SK-N-SH (cell line): ENCODE data around the gene DBNDD2. TPM values are rescaled to one million over a fixed set of nuclear protein-coding genes. Genes with fewer than 3 reads are reported as not detected.

Experiments used
- CTCF ChIA-PET: fragments of 300-600, 350-600 bp; formaldehyde crosslinking; extraction: SDS; loops from one replicate; lab custom pipeline; 2021; lab: Yijun Ruan, JAX
- POLR2A ChIA-PET: fragments of 350-600 bp; sonication (Branson Sonifier 250); formaldehyde crosslinking; extraction: SDS; loops from one replicate; lab custom pipeline; 2020; ENCODE audit warnings: antibody characterized with exemption, inconsistent platforms; lab: Yijun Ruan, JAX
- DNase-seq: peaks from one replicate; pipeline ENCODE4 v3.0.0; 2012
- H2AFZ ChIP-seq: fragments of 200-600 bp; sonication (generic); 2 replicates; pipeline ENCODE4 v1.8.1; 2016; ENCODE audit warnings: antibody characterized with exemption, mild to moderate bottlenecking, low read depth
- H3F3A ChIP-seq: fragments of 200-600 bp; sonication (generic); replicated peaks from 2 replicates; pipeline ENCODE3; 2016; ENCODE audit warnings: antibody characterized with exemption, mild to moderate bottlenecking; ENCODE audit not compliant: insufficient read depth
- H3K27ac ChIP-seq, 2 experiments: fragments of 200-500 bp in 1 of 2; fragments of 200-600 bp in 1 of 2; sonication (Bioruptor generic) in 1 of 2; sonication (generic), shearing (Covaris generic) in 1 of 2; 2 replicates each; pipeline versions ENCODE4 v1.5.1 to v1.6.1; 2014 to 2016; ENCODE audit warnings: low read depth in 2 of 2, inconsistent platforms in 1 of 2, low read length in 1 of 2, mild to moderate bottlenecking in 1 of 2, mixed read lengths in 1 of 2
- H3K27me3 ChIP-seq: fragments of 200-600 bp; sonication (generic), shearing (Covaris generic); 2 replicates; pipeline ENCODE4 v1.6.1; 2016; ENCODE audit warnings: mixed run types; ENCODE audit not compliant: insufficient read depth
- H3K36me3 ChIP-seq, 2 experiments: fragments of 200-500 bp in 1 of 2; fragments of 200-600 bp in 1 of 2; sonication (Bioruptor generic) in 1 of 2; sonication (generic) in 1 of 2; replicated peaks in 1 of 2; 2 replicates each; pipeline versions ENCODE3 to v1.5.1; 2014 to 2016; ENCODE audit warnings: low read length in 1 of 2, mild to moderate bottlenecking in 1 of 2; ENCODE audit not compliant: insufficient read depth in 2 of 2, control insufficient read depth in 1 of 2
- H3K4me1 ChIP-seq, 2 experiments: fragments of 200-500 bp in 1 of 2; fragments of 200-600 bp in 1 of 2; sonication (Bioruptor generic) in 1 of 2; sonication (generic), shearing (Covaris generic) in 1 of 2; 2 replicates each; pipeline versions ENCODE4 v1.5.1 to v1.6.1; 2014 to 2016; ENCODE audit warnings: low read depth in 1 of 2, low read length in 1 of 2, mixed run types in 1 of 2; ENCODE audit not compliant: insufficient read depth in 2 of 2, control insufficient read depth in 1 of 2
- H3K4me2 ChIP-seq: fragments of 200-600 bp; sonication (generic), shearing (Covaris generic); 2 replicates; pipeline ENCODE4 v1.6.1; 2017; ENCODE audit warnings: mixed run types
- H3K4me3 ChIP-seq, 2 experiments: fragments of 200-500 bp in 1 of 2; fragments of 200-600 bp in 1 of 2; sonication (Bioruptor generic) in 1 of 2; sonication (generic), shearing (Covaris generic) in 1 of 2; 2 replicates each; pipeline versions ENCODE4 v1.5.1 to v1.8.1; 2014 to 2016; ENCODE audit warnings: low read depth in 2 of 2, inconsistent platforms in 1 of 2, low read length in 1 of 2, mild to moderate bottlenecking in 1 of 2, mixed read lengths in 1 of 2, moderate library complexity in 1 of 2
- H3K79me2 ChIP-seq: fragments of 200-600 bp; sonication (generic); 2 replicates; pipeline ENCODE4 v1.8.1; 2017; ENCODE audit warnings: mild to moderate bottlenecking; ENCODE audit not compliant: insufficient read depth
- H3K9ac ChIP-seq: fragments of 200-600 bp; sonication (generic); 2 replicates; pipeline ENCODE4 v1.6.1; 2017; ENCODE audit warnings: mixed run types
- H3K9me2 ChIP-seq: fragments of 200-600 bp; sonication (generic); 2 replicates; pipeline ENCODE4 v1.6.1; 2017; ENCODE audit warnings: mixed run types
- H3K9me3 ChIP-seq: fragments of 200-600 bp; sonication (generic); 2 replicates; pipeline ENCODE4 v1.6.1; 2017; ENCODE audit warnings: mixed run types, mild to moderate bottlenecking, moderate library complexity
- H4K20me1 ChIP-seq: fragments of 200-600 bp; sonication (generic); 2 replicates; pipeline ENCODE4 v1.6.1; 2017; ENCODE audit warnings: mild to moderate bottlenecking, mixed run types; ENCODE audit not compliant: insufficient read depth
- CHD2 ChIP-seq: fragments of 150-350 bp; IDR thresholded peaks from 2 replicates; pipeline ENCODE4 v1.6.1; 2018; ENCODE audit warnings: low read length; ENCODE audit not compliant: partially characterized antibody
- CTCF ChIP-seq: fragments of 200-600 bp; sonication (generic); IDR thresholded peaks from 2 replicates; pipeline ENCODE4 v1.6.1; 2017; ENCODE audit warnings: antibody characterized with exemption, mild to moderate bottlenecking, moderate library complexity
- ELF1 ChIP-seq: IDR thresholded peaks from 2 replicates; pipeline ENCODE4 v1.4.0; 2012
- EZH2phosphoT487 ChIP-seq: fragments of 200-600 bp; sonication (generic); IDR thresholded peaks from 2 replicates; pipeline ENCODE4 v1.6.1; 2017; ENCODE audit warnings: low read depth, mixed run types, mild to moderate bottlenecking, antibody characterized with exemption, moderate library complexity, borderline replicate concordance
- FOSL2 ChIP-seq: IDR thresholded peaks from 2 replicates; pipeline ENCODE4 v1.4.0; 2012; ENCODE audit warnings: low read depth, mild to moderate bottlenecking, moderate library complexity, borderline replicate concordance
- FOXM1 ChIP-seq: IDR thresholded peaks from 2 replicates; pipeline ENCODE4 v1.4.0; 2012; ENCODE audit warnings: low read depth, mild to moderate bottlenecking
- GATA2 ChIP-seq: sonication (generic); formaldehyde crosslinking; IDR thresholded peaks from 2 replicates; pipeline ENCODE4 v1.5.0; 2020; ENCODE audit warnings: mild to moderate bottlenecking, missing genetic modification reagents
- JUND ChIP-seq: IDR thresholded peaks from 2 replicates; pipeline ENCODE4 v1.4.0; 2012
- MEF2A ChIP-seq: IDR thresholded peaks from 2 replicates; pipeline ENCODE4 v1.4.0; 2012; ENCODE audit warnings: low read depth, borderline replicate concordance
- MXI1 ChIP-seq: IDR thresholded peaks from 2 replicates; pipeline ENCODE4 v1.6.1; 2012; ENCODE audit warnings: mild to moderate bottlenecking, low read depth, low read length, improper control_type of control experiment
- NRF1 ChIP-seq: IDR thresholded peaks from 2 replicates; pipeline ENCODE4 v1.6.1; 2012; ENCODE audit warnings: low read depth, mild to moderate bottlenecking, low read length
- POLR2AphosphoS5 ChIP-seq: IDR thresholded peaks from 2 replicates; pipeline ENCODE4 v1.6.1; 2012; ENCODE audit warnings: low read depth, low read length
- RCOR1 ChIP-seq: fragments of 150-350 bp; IDR thresholded peaks from 2 replicates; pipeline ENCODE4 v1.6.1; 2017; ENCODE audit warnings: antibody characterized with exemption, low read length
- SIN3A ChIP-seq: IDR thresholded peaks from 2 replicates; pipeline ENCODE4 v1.6.1; 2012; ENCODE audit warnings: low read depth, mild to moderate bottlenecking, low read length, moderate library complexity, borderline replicate concordance
- SMC3 ChIP-seq: IDR thresholded peaks from 2 replicates; pipeline ENCODE4 v1.6.1; 2012; ENCODE audit warnings: low read depth, low read length, improper control_type of control experiment
- TAF1 ChIP-seq: IDR thresholded peaks from 2 replicates; pipeline ENCODE4 v1.6.1; 2012; ENCODE audit warnings: low read depth, mild to moderate bottlenecking, low read length, moderate library complexity, borderline replicate concordance
- TEAD4 ChIP-seq: IDR thresholded peaks from 2 replicates; pipeline ENCODE4 v1.4.0; 2012; ENCODE audit warnings: mild to moderate bottlenecking, borderline replicate concordance; ENCODE audit not compliant: insufficient read depth
- USF2 ChIP-seq: fragments of 150-350 bp; IDR thresholded peaks from 2 replicates; pipeline ENCODE4 v1.6.1; 2017; ENCODE audit warnings: antibody characterized with exemption, low read length, low read depth, borderline replicate concordance
- YY1 ChIP-seq: IDR thresholded peaks from 2 replicates; pipeline ENCODE4 v1.4.0; 2012; ENCODE audit warnings: low read depth, mild to moderate bottlenecking
- WGBS: methylation state at CpG from one replicate; pipeline ENCODE4 v1.1.6; 2017; ENCODE audit warnings: low lambda C conversion rate; 5-methylcytosine and 5-hydroxymethylcytosine counted together
- polyA plus RNA-seq, 3 experiments: library from polyadenylated mRNA; depleted of rRNA; stranded (reverse); fragments of >200 nt; gene quantifications; 2 replicates each; pipeline ENCODE4 v1.2.3, GENCODE V29; 2012

DBNDD2 gene
- polyA plus RNA-seq, 1 of the 3 experiments (the other 2 are of a cell fraction) = 22.4 TPM

- no peak for TF ChIP-seq TAF1
These were observed 5.1 kb upstream of the DBNDD2 start (continued) for GRCh38 chr20:45402946-45403345.

GRCh38 chr20:45404438-45404837 is 3.7 kb upstream of the DBNDD2 start:
- Histone ChIP-seq H3K27me3 (no peaks in the 10 kb centered on the region), H4K20me1 (no peaks in the 10 kb centered on the region), H3K4me3 (no peak overlapping the region), H3K9ac (no peak overlapping the region), H3F3A (no peaks in the 10 kb centered on the region), H3K27ac (no peak overlapping the region), H3K79me2 (no peaks in the 10 kb centered on the region), H2AFZ (no peak overlapping the region), H3K9me2 (no peaks in the 10 kb centered on the region), H3K36me3 (peaks cover 3 to 8% of the 10 kb centered on the region in 2 experiments), H3K9me3 (0 out of 2 replicates have a peak, but pooled peaks cover 5% of the 10 kb centered on the region), H3K4me1 (peaks cover 0 to 8% of the 10 kb centered on the region in 2 experiments; a peak in 1 of 4 replicates), H3K4me2 (no peak overlapping the region)
- TF ChIP-seq MEF2A (no peak), EZH2phosphoT487 (no peak), CTCF (no peak), RCOR1 (no peak), NRF1 (no peak), USF2 (no peak), SMC3 (no peak), JUND (no peak), SIN3A (no peak), POLR2AphosphoS5 (no peak), GATA2 (CRISPR knock-in tag) (no peak), TEAD4 (no peak), YY1 (no peak), FOXM1 (no peak), CHD2 (no peak), MXI1 (no peak), FOSL2 (no peak), ELF1 (no peak)
- no peak for DNase-seq
- CTCF ChIA-PET = interaction anchor here (0.9 to 4.6 kb wide), 5 partner anchors 11 to 42 kb away, joined by 3 to 40 read pairs (median 11); partner anchors contain the start of gene SYS1
- POLR2A ChIA-PET = no interaction called here
- WGBS = 88% methylated on average over 1 of the region's 1 CpG
